Aorta (tissue), 5 donors: ENCODE results near the gene TRIM50. TPM values are rescaled to one million over a fixed set of nuclear protein-coding genes. Genes with fewer than 3 reads are reported as not detected.
A peak's percentile ranks its signal among the peaks of the same experiment; 100 is the strongest.
"Not testable (repeated sequence)": the region's sequence is repeated elsewhere in the genome, so short reads cannot be mapped to it uniquely, and the experiment has no call there.

Experiments used
- ATAC-seq: fragments of 200-7000 bp; cut with Tn5 transposase; one replicate; pipeline ENCODE4 v1.9.1; 2022; ENCODE audit warnings: moderate library complexity; ENCODE audit not compliant: low FRiP score
- DNase-seq, 2 donors: peaks; one replicate each; pipeline ENCODE4 v3.0.0-alpha.2; 2020
- H3K27ac ChIP-seq, 2 donors: one replicate each; pipeline ENCODE4 v1.5.1; 2013; ENCODE audit warnings: low read length in 2 of 2, mild to moderate bottlenecking in 2 of 2, moderate library complexity in 2 of 2, control low read depth in 1 of 2, inconsistent platforms in 1 of 2, low read depth in 1 of 2
- H3K27me3 ChIP-seq, 2 donors: one replicate each; pipeline ENCODE4 v1.6.1; 2013; ENCODE audit warnings: control low read depth in 1 of 2, low read length in 1 of 2, mild to moderate bottlenecking in 1 of 2, moderate library complexity in 1 of 2; ENCODE audit not compliant: insufficient read depth in 2 of 2, control insufficient read depth in 1 of 2
- H3K36me3 ChIP-seq, 2 donors: one replicate each; pipeline ENCODE4 v1.6.1; 2013; ENCODE audit warnings: control low read depth in 1 of 2, low read length in 1 of 2, mild to moderate bottlenecking in 1 of 2; ENCODE audit not compliant: insufficient read depth in 2 of 2, control insufficient read depth in 1 of 2
- H3K4me1 ChIP-seq, 2 donors: one replicate each; pipeline ENCODE4 v1.6.1; 2013; ENCODE audit warnings: low read length in 2 of 2, control low read depth in 1 of 2, mild to moderate bottlenecking in 1 of 2, moderate library complexity in 1 of 2; ENCODE audit not compliant: insufficient read depth in 2 of 2, control insufficient read depth in 1 of 2
- H3K4me3 ChIP-seq, 2 donors: one replicate each; pipeline ENCODE4 v1.5.1; 2013; ENCODE audit warnings: low read length in 2 of 2, control low read depth in 1 of 2, mild to moderate bottlenecking in 1 of 2
- H3K9me3 ChIP-seq: one replicate; pipeline ENCODE4 v1.6.1; 2013; ENCODE audit warnings: mild to moderate bottlenecking, low read length; ENCODE audit not compliant: control insufficient read depth
- WGBS, 2 donors: extraction: QIAGEN DNeasy Blood & Tissue Kit; methylation state at CpG; one replicate each; pipeline ENCODE4 v1.1.7; 2013; 5-methylcytosine and 5-hydroxymethylcytosine counted together
- intact Hi-C, 2 donors: fragments of 100-400 bp; cut with DNase I; formaldehyde crosslinking; loops; one replicate each; pipeline versions ENCODE4 v1.14.2 to v1.15.0; 2022
- polyA plus RNA-seq, 2 donors: library from polyadenylated mRNA; stranded (reverse); fragments of 200-250 nt; gene quantifications; one replicate each; pipeline ENCODE4 v1.2.3, GENCODE V29; 2013
- total RNA-seq, 2 donors: library from RNA; stranded (reverse); fragmentation: NEBNext Ultra II Directional; extraction: Animal tissue kit (Norgen Biotek cat#: 25700); gene quantifications; one replicate each; pipeline ENCODE4 v1.2.1, GENCODE V29; 2021
- donor health status: healthy with polysubstance abuse.
- donor health status: Bipolar disorder and iron deficiency.
- donor health status: DM: no; HTN: no; CAD: no.
- donor health status: DM: no; HTN: no; CAD: no.
- donor health status: DM: yes; HTN: yes; CAD: no.

TRIM50 gene
- total and polyA plus RNA-seq, 4 donors: 0.38 to 2.2 TPM; not detected in 2

GRCh38 chr7:73327449-73327848 is 433 bp downstream of the TRIM50 start:
- H3K27me3 ChIP-seq, DNase-seq, H3K4me3 ChIP-seq, H3K36me3 ChIP-seq, H3K9me3 ChIP-seq, ATAC-seq, intact Hi-C loops, H3K27ac ChIP-seq, H3K4me1 ChIP-seq: not testable (repeated sequence)
- WGBS, 2 donors: 88 to 89% methylated on average over 9 to 12 of the region's 13 CpGs

GRCh38 chr7:73325424-73325823 is 2.5 kb downstream of the TRIM50 start:
- H3K4me3 ChIP-seq, H3K36me3 ChIP-seq, H3K27me3 ChIP-seq, H3K27ac ChIP-seq, H3K4me1 ChIP-seq, ATAC-seq, DNase-seq, H3K9me3 ChIP-seq, intact Hi-C loops: not testable (repeated sequence)
- 83 to 93% methylated on average over 6 of the region's 6 CpGs for WGBS, 2 donors

GRCh38 chr7:73324081-73324845 is 3.6 kb downstream of the TRIM50 start:
- H3K4me1 ChIP-seq, H3K36me3 ChIP-seq, H3K27ac ChIP-seq, H3K9me3 ChIP-seq, H3K27me3 ChIP-seq, H3K4me3 ChIP-seq, intact Hi-C loops: not testable (repeated sequence)
- DNase-seq: peak in 1 of 2 donors; percentile 68
- 8 to 13% methylated on average over 27 to 31 of the region's 31 CpGs for WGBS, 2 donors
- ATAC-seq: peak; percentile 53

GRCh38 chr7:73323434-73324080 is 4.3 kb downstream of the TRIM50 start:
- H3K27me3 ChIP-seq, H3K36me3 ChIP-seq, DNase-seq, H3K27ac ChIP-seq, H3K9me3 ChIP-seq, ATAC-seq, H3K4me1 ChIP-seq, H3K4me3 ChIP-seq, intact Hi-C loops: not testable (repeated sequence)
- 78% methylated on average over 4 to 5 of the region's 5 CpGs for WGBS, 2 donors

GRCh38 chr7:73320009-73320408 is 7.9 kb downstream of the TRIM50 start:
- not testable (repeated sequence) for ATAC-seq
- 76% methylated on average over 9 of the region's 9 CpGs for whole genome bisulfite sequencing, 2 donors

GRCh38 chr7:73319541-73319940 is 8.3 kb downstream of the TRIM50 start:
- H3K4me1 ChIP-seq, ATAC-seq, H3K9me3 ChIP-seq, H3K36me3 ChIP-seq, H3K4me3 ChIP-seq, intact Hi-C loops, DNase-seq, H3K27me3 ChIP-seq, H3K27ac ChIP-seq: not testable (repeated sequence)
- WGBS, 2 donors: 73 to 79% methylated on average over 9 of the region's 9 CpGs

More at GRCh38 chr7:73320009-73320408, 7.9 kb downstream of the TRIM50 start:
- H3K27me3 ChIP-seq, H3K36me3 ChIP-seq, intact Hi-C loops, H3K4me1 ChIP-seq, H3K27ac ChIP-seq, H3K4me3 ChIP-seq, H3K9me3 ChIP-seq, DNase-seq: not testable (repeated sequence)

- DNase-seq, ATAC-seq, H3K27me3 ChIP-seq, intact Hi-C loops, H3K4me1 ChIP-seq, H3K9me3 ChIP-seq, H3K27ac ChIP-seq, H3K36me3 ChIP-seq, H3K4me3 ChIP-seq: not testable (repeated sequence)
- 74 to 81% methylated on average over 9 to 18 of the region's 18 CpGs for WGBS, 2 donors
Observed at GRCh38 chr7:73318656-73319204, 9.2 kb downstream of the TRIM50 start.

GRCh38 chr7:73316521-73316920 is 11.4 kb downstream of the TRIM50 start:
- DNase-seq (no peak), ATAC-seq (no peak)
- Histone ChIP-seq H3K9me3 (no peaks in the 10 kb centered on the region), H3K4me1 (no peaks in the 10 kb centered on the region), H3K4me3 (no peak overlapping the region), H3K27me3 (no peaks in the 10 kb centered on the region), H3K27ac (no peak overlapping the region), H3K36me3 (no peaks in the 10 kb centered on the region)
- intact Hi-C loops: no loop called here
- 86% methylated on average over 9 of the region's 9 CpGs for WGBS, 2 donors

- H3K27me3 ChIP-seq: no peaks in the 10 kb centered on the region
- intact Hi-C loops: no loop called here
- H3K9me3 ChIP-seq: no peaks in the 10 kb centered on the region
- H3K4me3 ChIP-seq: no peak overlapping the region
- no peak for ATAC-seq
- H3K36me3 ChIP-seq: no peaks in the 10 kb centered on the region
- H3K4me1 ChIP-seq: no peaks in the 10 kb centered on the region
- H3K27ac ChIP-seq: no peak overlapping the region
- 84 to 85% methylated on average over 5 of the region's 5 CpGs for WGBS, 2 donors
- no peak for DNase-seq
Observed at GRCh38 chr7:73314271-73314670, 13.6 kb downstream of the TRIM50 start.
